ENCODE measurements around the gene MYL6B. TPM values are rescaled to one million over a fixed set of nuclear protein-coding genes. Genes with fewer than 3 reads are reported as not detected.
A peak's percentile ranks its signal among the peaks of the same experiment; 100 is the strongest.
"Not testable (repeated sequence)": the region's sequence is repeated elsewhere in the genome, so short reads cannot be mapped to it uniquely, and the experiment has no call there.

The MYL6B gene
- total RNA-seq, 1 donor from 2014 or later: 131 TPM

- Histone ChIP-seq H3K27ac (no peak overlapping the region), H3K36me3 (no peaks in the 10 kb centered on the region), H3K79me2 (ENCODE audit: low read depth) (peaks cover 14% of the 10 kb centered on the region), H4K20me1 (ENCODE audit: low read depth) (peaks cover 9% of the 10 kb centered on the region), H2AFZ (replicated peaks) (peak overlapping the region; percentile 98), H3K9me3 (ENCODE audit: low read depth) (no peaks in the 10 kb centered on the region), H3K9ac (no peak overlapping the region), H3K4me3 (no peak overlapping the region), H3F3A (ENCODE audit: low read depth) (peaks cover 45% of the 10 kb centered on the region), H3K4me2 (no peak overlapping the region), H3K4me1 (peaks cover 7% of the 10 kb centered on the region), H3K27me3 (no peaks in the 10 kb centered on the region)
- Mint-ChIP-seq H3K4me1 (peaks cover 20% of the 10 kb centered on the region), H3K9me3 (peaks cover 9% of the 10 kb centered on the region), H3K27ac (no peak overlapping the region), H3K4me3 (no peak overlapping the region), H3K36me3 (peaks cover 2% of the 10 kb centered on the region), H3K27me3 (ENCODE audit: insufficient read depth, low read depth) (peaks cover 22% of the 10 kb centered on the region)
- DNase-seq (ENCODE audit: low spot score): no peak
- TF ChIP-seq, protein P1, sequence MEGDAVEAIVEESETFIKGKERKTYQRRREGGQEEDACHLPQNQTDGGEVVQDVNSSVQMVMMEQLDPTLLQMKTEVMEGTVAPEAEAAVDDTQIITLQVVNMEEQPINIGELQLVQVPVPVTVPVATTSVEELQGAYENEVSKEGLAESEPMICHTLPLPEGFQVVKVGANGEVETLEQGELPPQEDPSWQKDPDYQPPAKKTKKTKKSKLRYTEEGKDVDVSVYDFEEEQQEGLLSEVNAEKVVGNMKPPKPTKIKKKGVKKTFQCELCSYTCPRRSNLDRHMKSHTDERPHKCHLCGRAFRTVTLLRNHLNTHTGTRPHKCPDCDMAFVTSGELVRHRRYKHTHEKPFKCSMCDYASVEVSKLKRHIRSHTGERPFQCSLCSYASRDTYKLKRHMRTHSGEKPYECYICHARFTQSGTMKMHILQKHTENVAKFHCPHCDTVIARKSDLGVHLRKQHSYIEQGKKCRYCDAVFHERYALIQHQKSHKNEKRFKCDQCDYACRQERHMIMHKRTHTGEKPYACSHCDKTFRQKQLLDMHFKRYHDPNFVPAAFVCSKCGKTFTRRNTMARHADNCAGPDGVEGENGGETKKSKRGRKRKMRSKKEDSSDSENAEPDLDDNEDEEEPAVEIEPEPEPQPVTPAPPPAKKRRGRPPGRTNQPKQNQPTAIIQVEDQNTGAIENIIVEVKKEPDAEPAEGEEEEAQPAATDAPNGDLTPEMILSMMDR (IDR thresholded peaks at IDR 0.05): no peak
- no peak for TF ChIP-seq EZH2 (IDR thresholded peaks at IDR 0.05)
- TF ChIP-seq EZH2phosphoT487 (IDR thresholded peaks at IDR 0.05): no peak
Observed at GRCh38 chr12:56192582-56192981, 40.2 kb downstream of the MYL6B start.

- Mint-ChIP-seq H3K36me3 (no peaks in the 10 kb centered on the region), H3K27ac (peak overlapping the region; percentile 57), H3K27me3 (ENCODE audit: insufficient read depth, low read depth) (peaks cover 20% of the 10 kb centered on the region), H3K9me3 (peaks cover 9% of the 10 kb centered on the region), H3K4me1 (peaks cover 14% of the 10 kb centered on the region), H3K4me3 (peak overlapping the region; percentile 5)
- no peaks in the 10 kb centered on the region for H3K9me3 ChIP-seq (ENCODE audit: low read depth)
- H4K20me1 ChIP-seq (ENCODE audit: low read depth): peaks cover 4% of the 10 kb centered on the region
- H2AFZ ChIP-seq (replicated peaks): peak overlapping the region; percentile 98
- peak; percentile 91 for DNase-seq (ENCODE audit: low spot score)
- no peak for TF ChIP-seq EZH2 (IDR thresholded peaks at IDR 0.05)
- TF ChIP-seq, protein P1 (IDR thresholded peaks at IDR 0.05): peak; percentile 91
- no peak for TF ChIP-seq EZH2phosphoT487 (IDR thresholded peaks at IDR 0.05)
- no peak overlapping the region for H3K27ac ChIP-seq
- H3K27me3 ChIP-seq: no peaks in the 10 kb centered on the region
- no peak overlapping the region for H3K4me2 ChIP-seq
- H3K4me3 ChIP-seq: no peak overlapping the region
- no peak overlapping the region for H3K9ac ChIP-seq
- peaks cover 2% of the 10 kb centered on the region for H3K4me1 ChIP-seq
- H3F3A ChIP-seq (ENCODE audit: low read depth): peaks cover 40% of the 10 kb centered on the region
- no peaks in the 10 kb centered on the region for H3K36me3 ChIP-seq
- H3K79me2 ChIP-seq (ENCODE audit: low read depth): peaks cover 9% of the 10 kb centered on the region
Observed at GRCh38 chr12:56193025-56193578, 40.7 kb downstream of the MYL6B start.

DNA sequence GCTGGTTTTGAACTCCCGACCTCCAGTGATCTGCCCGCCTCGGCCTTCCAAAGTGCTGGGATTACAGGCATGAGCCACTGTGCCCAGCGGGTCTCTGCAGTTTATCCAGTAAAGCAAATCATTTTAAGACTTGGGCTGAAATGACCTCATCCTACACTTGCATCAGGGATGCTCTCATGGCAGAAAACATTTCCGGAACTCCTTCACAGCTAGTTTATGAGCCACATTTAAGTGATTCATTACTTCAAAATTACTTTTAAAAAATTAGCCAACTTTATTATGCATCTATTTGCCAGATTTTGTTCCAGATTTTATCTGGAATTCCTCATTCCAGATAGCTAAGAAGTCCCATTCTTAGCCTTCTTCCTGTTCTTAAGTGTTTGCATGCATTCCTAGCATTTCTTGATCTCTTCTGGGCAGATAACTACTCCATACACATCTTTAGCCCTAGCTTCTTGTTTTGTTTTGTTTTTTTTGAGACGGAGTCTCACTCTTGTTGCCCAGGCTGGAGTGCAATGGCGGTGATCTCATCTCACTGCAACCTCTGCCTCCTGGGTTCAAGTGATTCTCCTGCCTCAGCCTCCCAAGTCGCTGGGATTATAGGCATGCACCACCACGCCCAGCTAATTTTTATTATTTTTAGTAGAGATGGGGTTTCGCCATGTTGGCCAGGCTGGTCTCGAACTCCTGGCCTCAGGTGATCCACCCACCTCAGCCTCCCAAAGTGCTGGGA, 44.6 kb downstream of the MYL6B start:
- not testable (repeated sequence) for H3F3A ChIP-seq (ENCODE audit: low read depth); H3K4me1 ChIP-seq; H3K36me3 ChIP-seq; H3K27me3 ChIP-seq; H3K4me2 ChIP-seq; DNase-seq (ENCODE audit: low spot score); H3K9me3 Mint-ChIP-seq; H3K4me1 Mint-ChIP-seq; H3K27ac Mint-ChIP-seq; H2AFZ ChIP-seq (replicated peaks); H3K4me3 ChIP-seq; H3K27me3 Mint-ChIP-seq (ENCODE audit: insufficient read depth, low read depth); H3K4me3 Mint-ChIP-seq; H3K79me2 ChIP-seq (ENCODE audit: low read depth); H3K27ac ChIP-seq; H3K36me3 Mint-ChIP-seq; H3K9ac ChIP-seq; H3K9me3 ChIP-seq (ENCODE audit: low read depth); H4K20me1 ChIP-seq (ENCODE audit: low read depth)
